ENCODE results near the gene RNF212.
A peak's percentile ranks its signal among the peaks of the same experiment; 100 is the strongest.

Gene RNF212

GRCh38 chr4:1028574-1029220 is 84.7 kb downstream of the RNF212 start:
- DNase-seq (ENCODE audit: low spot score) = no peak
- POLR2A ChIA-PET (ENCODE audit: low non-redundant PET) = no interaction called here
- TF ChIP-seq, protein P1, sequence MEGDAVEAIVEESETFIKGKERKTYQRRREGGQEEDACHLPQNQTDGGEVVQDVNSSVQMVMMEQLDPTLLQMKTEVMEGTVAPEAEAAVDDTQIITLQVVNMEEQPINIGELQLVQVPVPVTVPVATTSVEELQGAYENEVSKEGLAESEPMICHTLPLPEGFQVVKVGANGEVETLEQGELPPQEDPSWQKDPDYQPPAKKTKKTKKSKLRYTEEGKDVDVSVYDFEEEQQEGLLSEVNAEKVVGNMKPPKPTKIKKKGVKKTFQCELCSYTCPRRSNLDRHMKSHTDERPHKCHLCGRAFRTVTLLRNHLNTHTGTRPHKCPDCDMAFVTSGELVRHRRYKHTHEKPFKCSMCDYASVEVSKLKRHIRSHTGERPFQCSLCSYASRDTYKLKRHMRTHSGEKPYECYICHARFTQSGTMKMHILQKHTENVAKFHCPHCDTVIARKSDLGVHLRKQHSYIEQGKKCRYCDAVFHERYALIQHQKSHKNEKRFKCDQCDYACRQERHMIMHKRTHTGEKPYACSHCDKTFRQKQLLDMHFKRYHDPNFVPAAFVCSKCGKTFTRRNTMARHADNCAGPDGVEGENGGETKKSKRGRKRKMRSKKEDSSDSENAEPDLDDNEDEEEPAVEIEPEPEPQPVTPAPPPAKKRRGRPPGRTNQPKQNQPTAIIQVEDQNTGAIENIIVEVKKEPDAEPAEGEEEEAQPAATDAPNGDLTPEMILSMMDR (conservative IDR thresholded peaks at IDR 0.05; ENCODE audit: low read depth) = no peak
- CTCF ChIA-PET = no interaction called here
- no peak overlapping the region for H3K27ac ChIP-seq

GRCh38 chr4:1027915-1028238 is 85.5 kb downstream of the RNF212 start:
- CTCF ChIA-PET = no interaction called here
- DNase-seq (ENCODE audit: low spot score) = no peak
- POLR2A ChIA-PET (ENCODE audit: low non-redundant PET) = no interaction called here
- H3K27ac ChIP-seq = 0 out of 2 replicates have a peak overlapping the region, but pooled peaks have one; percentile 65
- TF ChIP-seq, protein P1 (conservative IDR thresholded peaks at IDR 0.05; ENCODE audit: low read depth) = no peak

- ChIA-PET POLR2A (ENCODE audit: low non-redundant PET) (no interaction called here), CTCF (no interaction called here)
- TF ChIP-seq, protein P1 (conservative IDR thresholded peaks at IDR 0.05; ENCODE audit: low read depth) = no peak
These were observed 86.0 kb downstream of the RNF212 start for GRCh38 chr4:1027219-1027914.

DNA sequence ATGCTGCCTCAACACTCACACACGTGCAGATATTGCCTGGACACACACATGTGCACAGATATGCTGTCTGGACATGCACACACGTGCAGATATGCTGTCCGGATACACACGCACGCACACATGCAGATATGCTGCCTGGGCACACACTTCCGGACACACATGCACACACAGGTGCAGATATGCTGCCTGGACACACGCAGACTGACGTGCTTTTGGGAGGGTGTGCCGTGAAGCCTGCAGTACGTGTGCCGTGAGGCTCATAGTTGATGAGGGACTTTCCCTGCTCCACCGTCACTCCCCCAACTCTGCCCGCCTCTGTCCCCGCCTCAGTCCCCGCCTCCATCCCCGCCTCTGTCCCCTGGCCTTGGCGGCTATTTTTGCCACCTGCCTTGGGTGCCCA is 87.2 kb downstream of the RNF212 start:
- TF ChIP-seq, protein P1 (conservative IDR thresholded peaks at IDR 0.05; ENCODE audit: low read depth) = no peak
- peak overlapping the region; percentile 65 for H3K27ac ChIP-seq
- no peak for DNase-seq (ENCODE audit: low spot score)
- POLR2A ChIA-PET (ENCODE audit: low non-redundant PET) = no interaction called here
- CTCF ChIA-PET = no interaction called here

More at GRCh38 chr4:1027219-1027914, 86.0 kb downstream of the RNF212 start:
- no peak for DNase-seq (ENCODE audit: low spot score)
- peak overlapping the region; percentile 65 for H3K27ac ChIP-seq

DNA sequence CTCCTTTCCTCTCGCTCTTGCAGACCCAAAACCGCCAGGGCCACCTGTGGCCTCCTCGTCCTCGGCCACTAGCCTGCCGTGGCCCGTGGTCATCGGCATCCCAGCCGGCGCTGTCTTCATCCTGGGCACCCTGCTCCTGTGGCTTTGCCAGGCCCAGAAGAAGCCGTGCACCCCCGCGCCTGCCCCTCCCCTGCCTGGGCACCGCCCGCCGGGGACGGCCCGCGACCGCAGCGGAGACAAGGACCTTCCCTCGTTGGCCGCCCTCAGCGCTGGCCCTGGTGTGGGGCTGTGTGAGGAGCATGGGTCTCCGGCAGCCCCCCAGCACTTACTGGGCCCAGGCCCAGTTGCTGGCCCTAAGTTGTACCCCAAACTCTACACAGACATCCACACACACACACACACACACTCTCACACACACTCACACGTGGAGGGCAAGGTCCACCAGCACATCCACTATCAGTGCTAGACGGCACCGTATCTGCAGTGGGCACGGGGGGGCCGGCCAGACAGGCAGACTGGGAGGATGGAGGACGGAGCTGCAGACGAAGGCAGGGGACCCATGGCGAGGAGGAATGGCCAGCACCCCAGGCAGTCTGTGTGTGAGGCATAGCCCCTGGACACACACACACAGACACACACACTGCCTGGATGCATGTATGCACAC is 88.3 kb downstream of the RNF212 start:
- ChIA-PET CTCF (no interaction called here), POLR2A (ENCODE audit: low non-redundant PET) (no interaction called here)
- DNase-seq (ENCODE audit: low spot score) = no peak
- TF ChIP-seq, protein P1 (conservative IDR thresholded peaks at IDR 0.05; ENCODE audit: low read depth) = no peak
- peak overlapping the region; percentile 2; the same call in 1 of the 2 replicates for H3K27ac ChIP-seq

GRCh38 chr4:1023895-1024740 is 89.2 kb downstream of the RNF212 start:
- POLR2A ChIA-PET (ENCODE audit: low non-redundant PET) = no interaction called here
- DNase-seq (ENCODE audit: low spot score) = no peak

More at GRCh38 chr4:1023895-1024740, 89.2 kb downstream of the RNF212 start:
- TF ChIP-seq, protein P1 (conservative IDR thresholded peaks at IDR 0.05; ENCODE audit: low read depth) = no peak
- H3K27ac ChIP-seq = 0 out of 2 replicates have a peak overlapping the region, but pooled peaks have one; percentile 2
- CTCF ChIA-PET = no interaction called here
